Measurements from ENCODE around the gene FCHO2. TPM values are rescaled to one million over a fixed set of nuclear protein-coding genes. Genes with fewer than 3 reads are reported as not detected.

The FCHO2 gene, protein sequence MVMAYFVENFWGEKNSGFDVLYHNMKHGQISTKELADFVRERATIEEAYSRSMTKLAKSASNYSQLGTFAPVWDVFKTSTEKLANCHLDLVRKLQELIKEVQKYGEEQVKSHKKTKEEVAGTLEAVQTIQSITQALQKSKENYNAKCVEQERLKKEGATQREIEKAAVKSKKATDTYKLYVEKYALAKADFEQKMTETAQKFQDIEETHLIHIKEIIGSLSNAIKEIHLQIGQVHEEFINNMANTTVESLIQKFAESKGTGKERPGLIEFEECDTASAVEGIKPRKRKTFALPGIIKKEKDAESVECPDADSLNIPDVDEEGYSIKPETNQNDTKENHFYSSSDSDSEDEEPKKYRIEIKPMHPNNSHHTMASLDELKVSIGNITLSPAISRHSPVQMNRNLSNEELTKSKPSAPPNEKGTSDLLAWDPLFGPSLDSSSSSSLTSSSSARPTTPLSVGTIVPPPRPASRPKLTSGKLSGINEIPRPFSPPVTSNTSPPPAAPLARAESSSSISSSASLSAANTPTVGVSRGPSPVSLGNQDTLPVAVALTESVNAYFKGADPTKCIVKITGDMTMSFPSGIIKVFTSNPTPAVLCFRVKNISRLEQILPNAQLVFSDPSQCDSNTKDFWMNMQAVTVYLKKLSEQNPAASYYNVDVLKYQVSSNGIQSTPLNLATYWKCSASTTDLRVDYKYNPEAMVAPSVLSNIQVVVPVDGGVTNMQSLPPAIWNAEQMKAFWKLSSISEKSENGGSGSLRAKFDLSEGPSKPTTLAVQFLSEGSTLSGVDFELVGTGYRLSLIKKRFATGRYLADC
- total RNA-seq (2021) (11.0 to 14.9 TPM (median 13.9 TPM) in 3 replicates), Bru-seq, nascent RNA (percentile 69 among the genes with signal in this experiment)
- long read RNA-seq, experiment 1, partial matches to known transcripts: 6 of 18 reads
- long read RNA-seq, experiment 1, other reads (novel, unspliced or antisense): 12 of 18 reads
- long read RNA-seq, experiment 2, partial matches to known transcripts: 1 of 14 reads
- long read RNA-seq, experiment 2, other reads (novel, unspliced or antisense): 12 of 14 reads
- long read RNA-seq, experiment 3, partial matches to known transcripts: 1 of 1 reads
- long read RNA-seq, experiment 3, other reads (novel, unspliced or antisense): 0 of 1 reads

DNA sequence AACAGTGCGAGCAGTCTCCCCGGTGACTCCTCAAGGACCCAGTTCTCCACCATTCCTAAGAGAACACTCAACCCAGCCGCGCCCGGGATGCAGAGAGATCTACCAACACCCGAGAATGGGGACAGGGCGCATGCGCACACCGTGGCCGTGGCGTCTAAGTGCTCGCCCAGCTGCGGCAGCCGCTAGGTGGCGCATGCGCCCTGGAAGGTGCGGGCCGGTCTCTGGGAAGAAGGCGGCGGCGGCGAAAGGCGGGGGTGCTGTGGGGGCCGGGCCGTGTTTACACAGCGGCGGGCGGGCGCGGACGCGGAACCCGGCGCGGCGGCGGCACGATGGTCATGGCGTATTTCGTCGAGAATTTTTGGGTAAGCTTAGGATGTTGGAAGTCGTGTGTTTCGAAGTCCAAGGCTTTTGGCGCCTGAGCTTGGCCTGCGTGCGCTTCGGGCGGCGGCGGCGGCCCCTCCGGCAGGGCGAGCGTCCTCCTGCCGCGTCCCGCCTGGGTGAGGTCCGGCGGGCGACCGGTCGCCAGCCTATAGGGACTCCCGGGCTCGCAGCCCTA, at the start of gene FCHO2:
Gene FCHO2, plus strand, starts transcription at position 274 of the 556 bp plus-strand sequence. Its CDS starts 56 bp downstream, at position 330.
- DNase-seq (ENCODE audit: low spot score) (peak; percentile 99), ATAC-seq (peak; percentile 86)
- Mint-ChIP-seq H3K9me3 (no peaks in the 10 kb centered on the region), H3K4me3 (peak within 1 kb of the TSS; percentile 86), H3K27ac (peak within 1 kb of the TSS; percentile 89), H3K4me1 (peaks cover 31% of the 10 kb centered on the region), H3K36me3 (no peaks in the 10 kb centered on the region), H3K27me3 (ENCODE audit: low read depth) (no peaks in the 10 kb centered on the region; the same call in 1 of the 2 replicates)
- POLR2A ChIA-PET: no interaction called here
- CTCF ChIA-PET: interaction anchor here (0.6 to 2.9 kb wide), 15 partner anchors 11 to 422 kb away, joined by 3 to 17 read pairs (median 4); partner anchors contain the start of gene TMEM171
- TF ChIP-seq ETV6 (CRISPR knock-in tag; IDR thresholded peaks at IDR 0.05) (peak; percentile 31; the same call in 1 of the 2 replicates), GABPB1 (CRISPR knock-in tag; IDR thresholded peaks at IDR 0.05) (0 out of 2 replicates have a peak, but pooled peaks have one; percentile 18), ATF1 (CRISPR knock-in tag; IDR thresholded peaks at IDR 0.05) (no peak), NR3C1 (CRISPR knock-in tag; conservative IDR thresholded peaks at IDR 0.05; ENCODE audit: low read depth) (no peak), FOXP1 (CRISPR knock-in tag; IDR thresholded peaks at IDR 0.05; ENCODE audit: borderline replicate concordance) (peak; percentile 77; the same call in 1 of the 2 replicates), TCF7 (CRISPR knock-in tag; IDR thresholded peaks at IDR 0.05; ENCODE audit: low read depth) (no peak), OVOL2 (CRISPR knock-in tag; IDR thresholded peaks at IDR 0.05; ENCODE audit: borderline replicate concordance) (no peak), SP1 (CRISPR knock-in tag; conservative IDR thresholded peaks at IDR 0.05) (peak; percentile 26; the same call in 1 of the 2 replicates), ZNF263 (CRISPR knock-in tag; IDR thresholded peaks at IDR 0.05; ENCODE audit: low read depth) (no peak)
- TF ChIP-seq, protein P1, sequence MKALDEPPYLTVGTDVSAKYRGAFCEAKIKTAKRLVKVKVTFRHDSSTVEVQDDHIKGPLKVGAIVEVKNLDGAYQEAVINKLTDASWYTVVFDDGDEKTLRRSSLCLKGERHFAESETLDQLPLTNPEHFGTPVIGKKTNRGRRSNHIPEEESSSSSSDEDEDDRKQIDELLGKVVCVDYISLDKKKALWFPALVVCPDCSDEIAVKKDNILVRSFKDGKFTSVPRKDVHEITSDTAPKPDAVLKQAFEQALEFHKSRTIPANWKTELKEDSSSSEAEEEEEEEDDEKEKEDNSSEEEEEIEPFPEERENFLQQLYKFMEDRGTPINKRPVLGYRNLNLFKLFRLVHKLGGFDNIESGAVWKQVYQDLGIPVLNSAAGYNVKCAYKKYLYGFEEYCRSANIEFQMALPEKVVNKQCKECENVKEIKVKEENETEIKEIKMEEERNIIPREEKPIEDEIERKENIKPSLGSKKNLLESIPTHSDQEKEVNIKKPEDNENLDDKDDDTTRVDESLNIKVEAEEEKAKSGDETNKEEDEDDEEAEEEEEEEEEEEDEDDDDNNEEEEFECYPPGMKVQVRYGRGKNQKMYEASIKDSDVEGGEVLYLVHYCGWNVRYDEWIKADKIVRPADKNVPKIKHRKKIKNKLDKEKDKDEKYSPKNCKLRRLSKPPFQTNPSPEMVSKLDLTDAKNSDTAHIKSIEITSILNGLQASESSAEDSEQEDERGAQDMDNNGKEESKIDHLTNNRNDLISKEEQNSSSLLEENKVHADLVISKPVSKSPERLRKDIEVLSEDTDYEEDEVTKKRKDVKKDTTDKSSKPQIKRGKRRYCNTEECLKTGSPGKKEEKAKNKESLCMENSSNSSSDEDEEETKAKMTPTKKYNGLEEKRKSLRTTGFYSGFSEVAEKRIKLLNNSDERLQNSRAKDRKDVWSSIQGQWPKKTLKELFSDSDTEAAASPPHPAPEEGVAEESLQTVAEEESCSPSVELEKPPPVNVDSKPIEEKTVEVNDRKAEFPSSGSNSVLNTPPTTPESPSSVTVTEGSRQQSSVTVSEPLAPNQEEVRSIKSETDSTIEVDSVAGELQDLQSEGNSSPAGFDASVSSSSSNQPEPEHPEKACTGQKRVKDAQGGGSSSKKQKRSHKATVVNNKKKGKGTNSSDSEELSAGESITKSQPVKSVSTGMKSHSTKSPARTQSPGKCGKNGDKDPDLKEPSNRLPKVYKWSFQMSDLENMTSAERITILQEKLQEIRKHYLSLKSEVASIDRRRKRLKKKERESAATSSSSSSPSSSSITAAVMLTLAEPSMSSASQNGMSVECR (CRISPR knock-in tag; IDR thresholded peaks at IDR 0.05; ENCODE audit: borderline replicate concordance): peak; percentile 53; the same call in 1 of the 2 replicates
- TF ChIP-seq, protein P2, sequence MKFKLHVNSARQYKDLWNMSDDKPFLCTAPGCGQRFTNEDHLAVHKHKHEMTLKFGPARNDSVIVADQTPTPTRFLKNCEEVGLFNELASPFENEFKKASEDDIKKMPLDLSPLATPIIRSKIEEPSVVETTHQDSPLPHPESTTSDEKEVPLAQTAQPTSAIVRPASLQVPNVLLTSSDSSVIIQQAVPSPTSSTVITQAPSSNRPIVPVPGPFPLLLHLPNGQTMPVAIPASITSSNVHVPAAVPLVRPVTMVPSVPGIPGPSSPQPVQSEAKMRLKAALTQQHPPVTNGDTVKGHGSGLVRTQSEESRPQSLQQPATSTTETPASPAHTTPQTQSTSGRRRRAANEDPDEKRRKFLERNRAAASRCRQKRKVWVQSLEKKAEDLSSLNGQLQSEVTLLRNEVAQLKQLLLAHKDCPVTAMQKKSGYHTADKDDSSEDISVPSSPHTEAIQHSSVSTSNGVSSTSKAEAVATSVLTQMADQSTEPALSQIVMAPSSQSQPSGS (CRISPR knock-in tag; IDR thresholded peaks at IDR 0.05; ENCODE audit: borderline replicate concordance, low read depth): no peak
- TF ChIP-seq, protein P3, sequence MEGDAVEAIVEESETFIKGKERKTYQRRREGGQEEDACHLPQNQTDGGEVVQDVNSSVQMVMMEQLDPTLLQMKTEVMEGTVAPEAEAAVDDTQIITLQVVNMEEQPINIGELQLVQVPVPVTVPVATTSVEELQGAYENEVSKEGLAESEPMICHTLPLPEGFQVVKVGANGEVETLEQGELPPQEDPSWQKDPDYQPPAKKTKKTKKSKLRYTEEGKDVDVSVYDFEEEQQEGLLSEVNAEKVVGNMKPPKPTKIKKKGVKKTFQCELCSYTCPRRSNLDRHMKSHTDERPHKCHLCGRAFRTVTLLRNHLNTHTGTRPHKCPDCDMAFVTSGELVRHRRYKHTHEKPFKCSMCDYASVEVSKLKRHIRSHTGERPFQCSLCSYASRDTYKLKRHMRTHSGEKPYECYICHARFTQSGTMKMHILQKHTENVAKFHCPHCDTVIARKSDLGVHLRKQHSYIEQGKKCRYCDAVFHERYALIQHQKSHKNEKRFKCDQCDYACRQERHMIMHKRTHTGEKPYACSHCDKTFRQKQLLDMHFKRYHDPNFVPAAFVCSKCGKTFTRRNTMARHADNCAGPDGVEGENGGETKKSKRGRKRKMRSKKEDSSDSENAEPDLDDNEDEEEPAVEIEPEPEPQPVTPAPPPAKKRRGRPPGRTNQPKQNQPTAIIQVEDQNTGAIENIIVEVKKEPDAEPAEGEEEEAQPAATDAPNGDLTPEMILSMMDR (IDR thresholded peaks at IDR 0.05): peak; percentile 88
- TF ChIP-seq, protein P4, sequence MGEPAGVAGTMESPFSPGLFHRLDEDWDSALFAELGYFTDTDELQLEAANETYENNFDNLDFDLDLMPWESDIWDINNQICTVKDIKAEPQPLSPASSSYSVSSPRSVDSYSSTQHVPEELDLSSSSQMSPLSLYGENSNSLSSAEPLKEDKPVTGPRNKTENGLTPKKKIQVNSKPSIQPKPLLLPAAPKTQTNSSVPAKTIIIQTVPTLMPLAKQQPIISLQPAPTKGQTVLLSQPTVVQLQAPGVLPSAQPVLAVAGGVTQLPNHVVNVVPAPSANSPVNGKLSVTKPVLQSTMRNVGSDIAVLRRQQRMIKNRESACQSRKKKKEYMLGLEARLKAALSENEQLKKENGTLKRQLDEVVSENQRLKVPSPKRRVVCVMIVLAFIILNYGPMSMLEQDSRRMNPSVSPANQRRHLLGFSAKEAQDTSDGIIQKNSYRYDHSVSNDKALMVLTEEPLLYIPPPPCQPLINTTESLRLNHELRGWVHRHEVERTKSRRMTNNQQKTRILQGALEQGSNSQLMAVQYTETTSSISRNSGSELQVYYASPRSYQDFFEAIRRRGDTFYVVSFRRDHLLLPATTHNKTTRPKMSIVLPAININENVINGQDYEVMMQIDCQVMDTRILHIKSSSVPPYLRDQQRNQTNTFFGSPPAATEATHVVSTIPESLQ (CRISPR knock-in tag; IDR thresholded peaks at IDR 0.05): no peak
- TF ChIP-seq, protein P5, sequence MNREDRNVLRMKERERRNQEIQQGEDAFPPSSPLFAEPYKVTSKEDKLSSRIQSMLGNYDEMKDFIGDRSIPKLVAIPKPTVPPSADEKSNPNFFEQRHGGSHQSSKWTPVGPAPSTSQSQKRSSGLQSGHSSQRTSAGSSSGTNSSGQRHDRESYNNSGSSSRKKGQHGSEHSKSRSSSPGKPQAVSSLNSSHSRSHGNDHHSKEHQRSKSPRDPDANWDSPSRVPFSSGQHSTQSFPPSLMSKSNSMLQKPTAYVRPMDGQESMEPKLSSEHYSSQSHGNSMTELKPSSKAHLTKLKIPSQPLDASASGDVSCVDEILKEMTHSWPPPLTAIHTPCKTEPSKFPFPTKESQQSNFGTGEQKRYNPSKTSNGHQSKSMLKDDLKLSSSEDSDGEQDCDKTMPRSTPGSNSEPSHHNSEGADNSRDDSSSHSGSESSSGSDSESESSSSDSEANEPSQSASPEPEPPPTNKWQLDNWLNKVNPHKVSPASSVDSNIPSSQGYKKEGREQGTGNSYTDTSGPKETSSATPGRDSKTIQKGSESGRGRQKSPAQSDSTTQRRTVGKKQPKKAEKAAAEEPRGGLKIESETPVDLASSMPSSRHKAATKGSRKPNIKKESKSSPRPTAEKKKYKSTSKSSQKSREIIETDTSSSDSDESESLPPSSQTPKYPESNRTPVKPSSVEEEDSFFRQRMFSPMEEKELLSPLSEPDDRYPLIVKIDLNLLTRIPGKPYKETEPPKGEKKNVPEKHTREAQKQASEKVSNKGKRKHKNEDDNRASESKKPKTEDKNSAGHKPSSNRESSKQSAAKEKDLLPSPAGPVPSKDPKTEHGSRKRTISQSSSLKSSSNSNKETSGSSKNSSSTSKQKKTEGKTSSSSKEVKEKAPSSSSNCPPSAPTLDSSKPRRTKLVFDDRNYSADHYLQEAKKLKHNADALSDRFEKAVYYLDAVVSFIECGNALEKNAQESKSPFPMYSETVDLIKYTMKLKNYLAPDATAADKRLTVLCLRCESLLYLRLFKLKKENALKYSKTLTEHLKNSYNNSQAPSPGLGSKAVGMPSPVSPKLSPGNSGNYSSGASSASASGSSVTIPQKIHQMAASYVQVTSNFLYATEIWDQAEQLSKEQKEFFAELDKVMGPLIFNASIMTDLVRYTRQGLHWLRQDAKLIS (CRISPR knock-in tag; IDR thresholded peaks at IDR 0.05; ENCODE audit: borderline replicate concordance): no peak
- TF ChIP-seq, protein P6, sequence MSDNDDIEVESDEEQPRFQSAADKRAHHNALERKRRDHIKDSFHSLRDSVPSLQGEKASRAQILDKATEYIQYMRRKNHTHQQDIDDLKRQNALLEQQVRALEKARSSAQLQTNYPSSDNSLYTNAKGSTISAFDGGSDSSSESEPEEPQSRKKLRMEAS (CRISPR knock-in tag; IDR thresholded peaks at IDR 0.05): peak; percentile 50; the same call in 1 of the 2 replicates
- TF ChIP-seq, protein P7, sequence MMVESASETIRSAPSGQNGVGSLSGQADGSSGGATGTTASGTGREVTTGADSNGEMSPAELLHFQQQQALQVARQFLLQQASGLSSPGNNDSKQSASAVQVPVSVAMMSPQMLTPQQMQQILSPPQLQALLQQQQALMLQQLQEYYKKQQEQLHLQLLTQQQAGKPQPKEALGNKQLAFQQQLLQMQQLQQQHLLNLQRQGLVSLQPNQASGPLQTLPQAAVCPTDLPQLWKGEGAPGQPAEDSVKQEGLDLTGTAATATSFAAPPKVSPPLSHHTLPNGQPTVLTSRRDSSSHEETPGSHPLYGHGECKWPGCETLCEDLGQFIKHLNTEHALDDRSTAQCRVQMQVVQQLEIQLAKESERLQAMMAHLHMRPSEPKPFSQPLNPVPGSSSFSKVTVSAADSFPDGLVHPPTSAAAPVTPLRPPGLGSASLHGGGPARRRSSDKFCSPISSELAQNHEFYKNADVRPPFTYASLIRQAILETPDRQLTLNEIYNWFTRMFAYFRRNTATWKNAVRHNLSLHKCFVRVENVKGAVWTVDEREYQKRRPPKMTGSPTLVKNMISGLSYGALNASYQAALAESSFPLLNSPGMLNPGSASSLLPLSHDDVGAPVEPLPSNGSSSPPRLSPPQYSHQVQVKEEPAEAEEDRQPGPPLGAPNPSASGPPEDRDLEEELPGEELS (CRISPR knock-in tag; IDR thresholded peaks at IDR 0.05): no peak
